Midbrain (tissue), 1 donor: Measurements from ENCODE around the gene SOX6.
"Not testable (repeated sequence)": the region's sequence is repeated elsewhere in the genome, so short reads cannot be mapped to it uniquely, and the experiment has no call there.

Experiments used
- DNase-seq: peaks from one replicate; lab custom pipeline; 2025; lab: John Stamatoyannopoulos, UW

Gene SOX6

GRCh38 chr11:15930442-15931025 is 425.8 kb downstream of the SOX6 start:
- no peak for DNase-seq

- no peak for DNase-seq
Measured at GRCh38 chr11:15929371-15929901, 426.9 kb downstream of the SOX6 start.

- no peak for DNase-seq
Measured at GRCh38 chr11:15927864-15928217, 428.5 kb downstream of the SOX6 start.

- no peak for DNase-seq
Measured at GRCh38 chr11:15927196-15927863, 429.0 kb downstream of the SOX6 start.

- no peak for DNase-seq
Measured at GRCh38 chr11:15926071-15926470, 430.3 kb downstream of the SOX6 start.

GRCh38 chr11:15923183-15923582 is 433.2 kb downstream of the SOX6 start:
- no peak for DNase-seq

- not testable (repeated sequence) for DNase-seq
Measured at GRCh38 chr11:15922745-15923144, 433.6 kb downstream of the SOX6 start.

GRCh38 chr11:15920856-15921629 is 435.3 kb downstream of the SOX6 start:
- no peak for DNase-seq

GRCh38 chr11:15918674-15919073 is 437.7 kb downstream of the SOX6 start:
- no peak for DNase-seq

- DNase-seq = no peak
Measured at GRCh38 chr11:15918212-15918611, 438.1 kb downstream of the SOX6 start.
